HCT116 (cell line): Measurements from ENCODE around the gene CLIC5. TPM values are rescaled to one million over a fixed set of nuclear protein-coding genes. Genes with fewer than 3 reads are reported as not detected.

Source experiments
- ATAC-seq: fragments of 200-7000 bp; cut with Tn5 transposase; 2 replicates; pipeline ENCODE4 v1.9.1; 2020; ENCODE audit warnings: mild to moderate bottlenecking, moderate library complexity
- BruUV-seq: library from RNA; stranded (reverse); fragments of 400-500 nt; replicated peaks from 2 replicates; lab custom pipeline; 2021; lab: Mats Ljungman, UMichigan
- CTCF ChIA-PET: fragments of 300-600 bp; sonication (Branson Sonifier 250); formaldehyde crosslinking; loops from one replicate; lab custom pipeline; 2021; ENCODE audit warnings: antibody characterized with exemption; lab: Charles Lee
- POLR2A ChIA-PET: fragments of 300-600, 350-600 bp; sonication (Branson Sonifier 250); formaldehyde crosslinking; loops from one replicate; lab custom pipeline; 2021; ENCODE audit warnings: antibody characterized with exemption; lab: Charles Lee
- RAD21 ChIA-PET, 2 experiments: fragments of 300-600 bp; sonication (Branson Sonifier 250); formaldehyde crosslinking; loops; one replicate each; lab custom pipeline; 2023; ENCODE audit warnings: low total read pairs in 2 of 2; ENCODE audit not compliant: uncharacterized antibody in 2 of 2, unreplicated experiment in 2 of 2, low non-redundant PET in 1 of 2; lab: Charles Lee
- DNase-seq: peaks from one replicate; pipeline ENCODE4 v3.0.0-alpha.2; 2010; ENCODE audit warnings: low read depth, low spot score
- H2AFZ ChIP-seq: fragments of 200-600 bp; shearing (Covaris generic), sonication (generic); 2 replicates; pipeline ENCODE4 v1.6.1; 2017; ENCODE audit warnings: low read depth, mixed run types, mixed read lengths, antibody characterized with exemption, low read length; ENCODE audit not compliant: poor library complexity, severe bottlenecking
- H3K27ac ChIP-seq: 2 replicates; pipeline ENCODE4 v1.5.1; 2012; ENCODE audit warnings: low read depth, low read length
- H3K27me3 ChIP-seq: fragments of 200-600 bp; sonication (generic); 2 replicates; pipeline ENCODE4 v1.6.1; 2016; ENCODE audit warnings: mixed run types, low read length, mixed read lengths; ENCODE audit not compliant: insufficient read depth
- H3K36me3 ChIP-seq, 2 experiments: fragments of 200-500 bp in 1 of 2; fragments of 200-600 bp in 1 of 2; sonication (Bioruptor generic) in 1 of 2; sonication (generic) in 1 of 2; 2 replicates each; pipeline versions ENCODE4 v1.5.1 to v1.6.1; 2014 to 2016; ENCODE audit warnings: low read length in 2 of 2, inconsistent platforms in 1 of 2, mixed read lengths in 1 of 2, mixed run types in 1 of 2; ENCODE audit not compliant: insufficient read depth in 2 of 2, control insufficient read depth in 1 of 2
- H3K4me1 ChIP-seq, 2 experiments: fragments of 200-600 bp in 1 of 2; sonication (generic) in 1 of 2; 2 replicates each; pipeline versions ENCODE4 v1.5.1 to v1.6.1; 2012 to 2017; ENCODE audit warnings: low read length in 2 of 2, inconsistent platforms in 1 of 2, mild to moderate bottlenecking in 1 of 2, mixed read lengths in 1 of 2, mixed run types in 1 of 2, moderate library complexity in 1 of 2; ENCODE audit not compliant: insufficient read depth in 2 of 2, control insufficient read depth in 1 of 2
- H3K4me2 ChIP-seq: fragments of 200-600 bp; sonication (generic); 2 replicates; pipeline ENCODE4 v1.6.1; 2017; ENCODE audit warnings: mixed run types, low read length, mixed read lengths
- H3K4me3 ChIP-seq, 2 experiments: fragments of 200-600 bp in 1 of 2; sonication (generic) in 1 of 2; replicated peaks in 1 of 2; 2 replicates each; pipeline ENCODE4 v1.5.1; 2011 to 2016; ENCODE audit warnings: low read length in 2 of 2, control low read depth in 1 of 2, low read depth in 1 of 2, mild to moderate bottlenecking in 1 of 2, mixed read lengths in 1 of 2, mixed run types in 1 of 2
- H3K79me2 ChIP-seq: fragments of 200-600 bp; sonication (generic); 2 replicates; pipeline ENCODE4 v1.6.1; 2017; ENCODE audit warnings: mild to moderate bottlenecking, mixed run types, low read length, moderate library complexity, mixed read lengths; ENCODE audit not compliant: insufficient read depth
- H3K9ac ChIP-seq: fragments of 200-600 bp; sonication (generic); 2 replicates; pipeline ENCODE4 v1.6.1; 2016; ENCODE audit warnings: low read length, mixed read lengths
- H3K9me2 ChIP-seq: fragments of 200-600 bp; sonication (generic), shearing (Covaris generic); 2 replicates; pipeline ENCODE4 v1.6.1; 2017; ENCODE audit warnings: mixed run types, mild to moderate bottlenecking, moderate library complexity; ENCODE audit not compliant: insufficient read depth
- H3K9me3 ChIP-seq, 2 experiments: fragments of 200-500 bp in 1 of 2; fragments of 200-600 bp in 1 of 2; sonication (Bioruptor generic) in 1 of 2; sonication (generic) in 1 of 2; 2 replicates each; pipeline ENCODE4 v1.6.1; 2014 to 2017; ENCODE audit warnings: low read length in 2 of 2, mixed read lengths in 2 of 2, inconsistent platforms in 1 of 2, low read depth in 1 of 2, mild to moderate bottlenecking in 1 of 2, mixed run types in 1 of 2, moderate library complexity in 1 of 2; ENCODE audit not compliant: control insufficient read depth in 1 of 2, insufficient read depth in 1 of 2
- H4K20me1 ChIP-seq: fragments of 200-600 bp; sonication (generic), shearing (Covaris generic); 2 replicates; pipeline ENCODE4 v1.6.1; 2017; ENCODE audit warnings: mixed run types, mild to moderate bottlenecking, moderate library complexity; ENCODE audit not compliant: insufficient read depth
- CBX3 ChIP-seq: IDR thresholded peaks from 2 replicates; pipeline ENCODE4 v1.6.1; 2012; ENCODE audit warnings: low read depth
- CEBPB ChIP-seq: IDR thresholded peaks from 2 replicates; pipeline ENCODE4 v1.6.1; 2012; ENCODE audit warnings: low read depth
- EGR1 ChIP-seq: IDR thresholded peaks from 2 replicates; pipeline ENCODE4 v1.6.1; 2012; ENCODE audit warnings: low read depth
- FOSL1 ChIP-seq: IDR thresholded peaks from 2 replicates; pipeline ENCODE4 v1.6.1; 2012; ENCODE audit warnings: low read depth
- MAX ChIP-seq: IDR thresholded peaks from 2 replicates; pipeline ENCODE4 v1.6.1; 2012
- POLR2AphosphoS5 ChIP-seq: IDR thresholded peaks from 2 replicates; pipeline ENCODE4 v1.6.1; 2011; ENCODE audit warnings: mild to moderate bottlenecking, low read depth, low read length, moderate library complexity
- RAD21 ChIP-seq: IDR thresholded peaks from 2 replicates; pipeline ENCODE4 v1.6.1; 2012; ENCODE audit warnings: low read depth, mild to moderate bottlenecking
- REST ChIP-seq: IDR thresholded peaks from 2 replicates; pipeline ENCODE4 v1.6.1; 2012; ENCODE audit warnings: low read depth
- SIN3A ChIP-seq: IDR thresholded peaks from 2 replicates; pipeline ENCODE4 v1.6.1; 2012; ENCODE audit warnings: low read depth
- SP1 ChIP-seq: IDR thresholded peaks from 2 replicates; pipeline ENCODE4 v1.6.1; 2012; ENCODE audit warnings: low read depth
- SRF ChIP-seq: IDR thresholded peaks from 2 replicates; pipeline ENCODE4 v1.6.1; 2012; ENCODE audit warnings: low read depth
- TCF7L2 ChIP-seq: IDR thresholded peaks from 2 replicates; pipeline ENCODE4 v1.7.0; 2011; ENCODE audit warnings: borderline replicate concordance, inconsistent platforms; ENCODE audit not compliant: insufficient read depth, insufficient read length; ENCODE audit errors: extremely low read depth
- YY1 ChIP-seq: IDR thresholded peaks from 2 replicates; pipeline ENCODE4 v1.6.1; 2011; ENCODE audit warnings: low read length, low read depth, moderate library complexity, mild to moderate bottlenecking; ENCODE audit not compliant: insufficient replicate concordance; ENCODE audit errors: extremely low read depth
- ZBTB33 ChIP-seq: IDR thresholded peaks from 2 replicates; pipeline ENCODE4 v1.6.1; 2011; ENCODE audit warnings: mild to moderate bottlenecking, low read length, moderate library complexity; ENCODE audit not compliant: insufficient replicate concordance; ENCODE audit errors: extremely low read depth
- ZFX ChIP-seq: fragments of 450-650 bp; IDR thresholded peaks from 2 replicates; pipeline ENCODE4 v1.6.1; 2017
- ZNF274 ChIP-seq: fragments of 200-500 bp; sonication (Bioruptor generic); IDR thresholded peaks from 2 replicates; pipeline ENCODE4 v1.6.1; 2014; ENCODE audit warnings: mild to moderate bottlenecking, low read depth, low read length, inconsistent platforms
- intact Hi-C: fragments of 100-400 bp; cut with micrococcal nuclease; formaldehyde crosslinking; loops from 2 replicates; pipeline ENCODE4 v1.10.0; 2022
- total RNA-seq: library from RNA; stranded (reverse); gene quantifications from one replicate; pipeline ENCODE4 v1.2.1, GENCODE V29; 2021; ENCODE audit not compliant: unreplicated experiment

The CLIC5 gene
- total RNA-seq, 1 experiment from 2014 or later = 0.20 TPM

- H3K9ac ChIP-seq = no peak overlapping the region
- H3K36me3 ChIP-seq = no peaks in the 10 kb centered on the region
- no peak overlapping the region for H2AFZ ChIP-seq
- H3K4me1 ChIP-seq = no peaks in the 10 kb centered on the region
- no TSS peak for BruUV-seq
- DNase-seq (no peak), ATAC-seq (no peak)
- H3K9me2 ChIP-seq = no peaks in the 10 kb centered on the region
- H3K9me3 ChIP-seq = no peaks in the 10 kb centered on the region
- RAD21 ChIA-PET = no interaction called here
- H3K4me3 ChIP-seq = no peak overlapping the region
- H3K4me2 ChIP-seq = no peak overlapping the region
- H3K79me2 ChIP-seq = no peaks in the 10 kb centered on the region
- TF ChIP-seq RAD21 (no peak), ZBTB33 (no peak), SIN3A (no peak), SRF (no peak), REST (no peak), MAX (no peak), SP1 (no peak), FOSL1 (no peak), EGR1 (no peak), CBX3 (no peak), ZNF274 (no peak), ZFX (no peak), YY1 (no peak), POLR2AphosphoS5 (no peak), CEBPB (no peak), TCF7L2 (no peak)
- TF ChIP-seq, all 23 proteins: peak for 0
- Histone ChIP-seq H3K27me3 (no peaks in the 10 kb centered on the region), H4K20me1 (no peaks in the 10 kb centered on the region), H3K27ac (no peak overlapping the region)
- POLR2A ChIA-PET = no interaction called here
- CTCF ChIA-PET = interaction anchor here (1.4 kb wide), 1 partner anchor 1440 kb away, joined by 3 read pairs; no protein-coding TSS in a partner anchor
- intact Hi-C loops = no loop called here
Observed at GRCh38 chr6:45915780-45916468, 99.7 kb downstream of the CLIC5 start.
